Activated CD8-positive, alpha-beta memory T cell treated with anti-CD3 and anti-CD28 coated beads, Interleukin-2, amount 10 ng/mL, durations not matched to agents 7 days and 5 days (primary cell): ENCODE data around the gene RND2. TPM values are rescaled to one million over a fixed set of nuclear protein-coding genes. Genes with fewer than 3 reads are reported as not detected.
"Not testable (repeated sequence)": the region's sequence is repeated elsewhere in the genome, so short reads cannot be mapped to it uniquely, and the experiment has no call there.

Experiments
- ATAC-seq: fragments of 150-1000 bp; cut with Tn5 transposase; one replicate; pipeline ENCODE4 v1.10.0; 2021; ENCODE audit warnings: moderate library complexity
- CTCF ChIA-PET: fragments of 350-600 bp; sonication (Branson Sonifier 250); formaldehyde crosslinking; loops from one replicate; lab custom pipeline; 2021; ENCODE audit warnings: antibody characterized with exemption; lab: Charles Lee
- DNase-seq: peaks from one replicate; pipeline ENCODE4 v3.0.0-alpha.2; 2020
- H3K27ac Mint-ChIP-seq: one replicate; pipeline ENCODE4 v1.8.0; 2021; ENCODE audit warnings: mild to moderate bottlenecking, mixed read lengths
- H3K27me3 Mint-ChIP-seq: one replicate; pipeline ENCODE4 v1.8.0; 2021; ENCODE audit warnings: mixed read lengths
- H3K36me3 Mint-ChIP-seq: one replicate; pipeline ENCODE4 v1.8.0; 2021; ENCODE audit warnings: mild to moderate bottlenecking, mixed read lengths
- H3K4me1 Mint-ChIP-seq: one replicate; pipeline ENCODE4 v1.8.0; 2021; ENCODE audit warnings: mixed read lengths
- H3K4me3 Mint-ChIP-seq: one replicate; pipeline ENCODE4 v1.8.0; 2021; ENCODE audit warnings: mild to moderate bottlenecking, moderate library complexity, mixed read lengths
- H3K9me3 Mint-ChIP-seq: one replicate; pipeline ENCODE4 v1.8.0; 2022; ENCODE audit warnings: low read depth, mixed read lengths
- total RNA-seq, 2 experiments: library from RNA; stranded (reverse); gene quantifications; one replicate each; pipeline ENCODE4 v1.2.3, GENCODE V29; 2021

RND2 gene
- total RNA-seq, 2 experiments from 2014 or later = not detected

DNA sequence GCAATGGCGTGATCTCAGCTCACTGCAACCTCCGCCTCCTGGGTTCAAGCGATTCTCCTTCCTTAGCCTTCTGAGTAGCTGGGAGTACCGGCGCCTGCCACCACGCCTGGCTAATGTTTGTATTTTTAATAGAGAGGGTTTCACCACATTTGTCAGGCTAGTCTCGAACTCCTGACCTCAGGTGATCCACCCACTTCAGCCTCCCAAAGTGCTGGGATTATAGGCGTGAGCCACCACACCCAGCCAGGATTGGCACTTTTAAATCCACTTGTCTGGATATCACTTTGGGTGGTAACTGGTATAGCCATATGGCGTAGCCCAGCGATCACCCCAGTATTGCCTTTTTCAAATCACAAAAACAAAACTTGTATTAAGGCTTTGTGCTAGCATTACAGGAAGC lies 31.1 kb upstream of the RND2 start:
- CTCF ChIA-PET, H3K9me3 Mint-ChIP-seq, ATAC-seq, H3K4me3 Mint-ChIP-seq, H3K27me3 Mint-ChIP-seq, H3K27ac Mint-ChIP-seq, DNase-seq: not testable (repeated sequence)
- Mint-ChIP-seq H3K4me1 (peaks cover 15% of the 10 kb centered on the region), H3K36me3 (peaks cover 29% of the 10 kb centered on the region)

- Mint-ChIP-seq H3K27me3 (no peaks in the 10 kb centered on the region), H3K9me3 (no peaks in the 10 kb centered on the region), H3K4me1 (peaks cover 36% of the 10 kb centered on the region), H3K36me3 (peaks cover 35% of the 10 kb centered on the region), H3K27ac (peak overlapping the region; percentile 99), H3K4me3 (peak overlapping the region; percentile 100)
- CTCF ChIA-PET = interaction anchor here (0.7 to 3.7 kb wide), 29 partner anchors 10 to 420 kb away, joined by 3 to 41 read pairs (median 4); partner anchors contain the start of genes AARSD1, AOC2, BECN1 and IFI35
- DNase-seq = no peak
- ATAC-seq = peak; percentile 1
These were observed 27.5 kb upstream of the RND2 start for GRCh38 chr17:42997390-42997983.

DNA sequence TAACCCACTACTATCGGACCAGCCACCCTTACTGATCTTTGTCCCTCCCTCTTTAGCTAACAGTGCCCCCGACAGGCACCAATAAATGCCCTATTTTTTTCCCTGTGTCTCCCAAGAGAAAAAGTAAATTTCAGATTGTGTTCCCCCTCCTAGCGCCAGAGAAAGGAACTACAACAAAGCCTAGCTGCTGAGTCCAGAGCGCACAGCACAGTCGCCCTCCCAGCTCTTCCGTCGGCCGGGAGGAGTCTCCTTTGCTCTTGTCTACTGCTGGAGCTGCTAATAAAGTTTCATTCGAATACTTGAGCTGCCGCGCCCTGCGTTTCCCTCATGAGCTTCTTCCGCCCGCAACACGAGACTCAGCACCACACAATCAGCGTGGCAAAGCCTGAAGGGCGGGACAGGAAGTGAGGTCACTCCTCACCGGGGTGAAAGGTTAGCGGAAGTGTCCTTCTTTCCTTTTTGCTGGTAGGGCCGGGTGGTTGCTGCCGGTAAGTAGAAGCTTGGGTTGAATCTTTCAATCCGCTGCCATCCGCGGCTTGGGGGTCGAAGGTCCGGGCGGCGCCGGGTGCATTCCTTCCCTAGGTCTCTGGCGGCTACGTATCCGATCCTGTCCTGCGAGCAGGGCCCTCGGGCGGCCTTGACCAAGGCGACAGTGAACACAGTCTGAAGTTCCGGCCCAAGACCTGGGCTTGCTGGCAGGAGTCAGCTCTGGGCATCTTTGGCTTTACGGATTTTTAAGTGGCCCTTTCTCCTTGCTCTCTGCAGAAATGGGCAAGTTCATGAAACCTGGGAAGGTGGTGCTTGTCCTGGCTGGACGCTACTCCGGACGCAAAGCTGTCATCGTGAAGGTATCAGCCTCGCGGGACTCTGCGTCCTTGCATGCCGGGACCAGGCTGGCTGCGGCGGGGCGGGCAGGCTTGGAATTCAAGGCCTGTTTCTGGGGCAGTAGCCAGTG lies 26.8 kb upstream of the RND2 start, which contains the start of gene RPL27:
Gene RPL27 (plus strand): TSS at position 436 of the 955 bp plus-strand sequence. CDS start 332 bp downstream, at position 768.
- Mint-ChIP-seq H3K9me3 (no peaks in the 10 kb centered on the region), H3K4me3 (peak within 1 kb of the TSS; percentile 100), H3K27ac (peak within 1 kb of the TSS; percentile 99), H3K4me1 (peaks cover 36% of the 10 kb centered on the region), H3K27me3 (no peaks in the 10 kb centered on the region), H3K36me3 (peaks cover 41% of the 10 kb centered on the region)
- DNase-seq (peak; percentile 99), ATAC-seq (peak; percentile 99)
- CTCF ChIA-PET = interaction anchor here (0.7 to 3.7 kb wide), 33 partner anchors 10 to 420 kb away, joined by 3 to 41 read pairs (median 4); partner anchors contain the start of genes AARSD1, AOC2, BECN1 and IFI35

- peaks cover 38% of the 10 kb centered on the region for H3K4me1 Mint-ChIP-seq
- ATAC-seq = no peak
- peak overlapping the region; percentile 100 for H3K4me3 Mint-ChIP-seq
- no peaks in the 10 kb centered on the region for H3K27me3 Mint-ChIP-seq
- H3K27ac Mint-ChIP-seq = peak overlapping the region; percentile 99
- CTCF ChIA-PET = interaction anchor here (1.5 to 3.7 kb wide), 10 partner anchors 9 to 421 kb away, joined by 4 to 41 read pairs (median 10); partner anchors contain the start of genes BECN1, IFI35, PSMC3IP and PTGES3L
- H3K36me3 Mint-ChIP-seq = peaks cover 47% of the 10 kb centered on the region
- no peaks in the 10 kb centered on the region for H3K9me3 Mint-ChIP-seq
- no peak for DNase-seq
These were observed 26.0 kb upstream of the RND2 start for GRCh38 chr17:42999003-42999525.

DNA sequence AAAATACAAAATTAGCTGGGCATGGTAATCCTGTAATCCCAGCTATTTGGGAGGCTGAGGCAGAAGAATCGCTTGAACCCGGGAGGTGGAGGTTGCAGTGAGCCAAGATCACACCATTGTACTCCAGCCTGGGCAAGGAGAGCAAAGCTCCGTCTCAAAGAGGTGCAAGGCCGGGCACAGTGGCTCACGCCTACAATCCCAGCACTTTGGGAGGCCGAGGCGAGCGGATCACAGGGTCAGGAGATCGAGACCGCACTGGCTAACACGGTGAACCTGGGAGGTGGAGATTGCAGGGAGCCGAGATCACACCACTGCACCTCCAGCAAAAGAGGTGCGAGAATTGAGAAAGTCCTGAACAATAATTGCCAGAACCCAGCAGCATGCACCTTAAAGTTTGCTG lies 24.1 kb upstream of the RND2 start:
- H3K4me3 Mint-ChIP-seq, DNase-seq, H3K9me3 Mint-ChIP-seq, CTCF ChIA-PET, H3K27me3 Mint-ChIP-seq, ATAC-seq: not testable (repeated sequence)
- H3K36me3 Mint-ChIP-seq = peaks cover 47% of the 10 kb centered on the region
- peak overlapping the region; percentile 56 for H3K27ac Mint-ChIP-seq
- H3K4me1 Mint-ChIP-seq = peaks cover 41% of the 10 kb centered on the region

GRCh38 chr17:43003542-43004172 lies 21.4 kb upstream of the RND2 start:
- Mint-ChIP-seq H3K4me1 (peaks cover 35% of the 10 kb centered on the region), H3K4me3 (no peak overlapping the region)

GRCh38 chr17:43006639-43007551 lies 18.1 kb upstream of the RND2 start, which contains the start of gene IFI35:
TSS of gene IFI35 (plus strand) at chr17:43006784. CDS start at chr17:43006948, 164 bp downstream.
- Mint-ChIP-seq H3K9me3 (no peaks in the 10 kb centered on the region), H3K27ac (peak within 1 kb of the TSS; percentile 100), H3K36me3 (peaks cover 43% of the 10 kb centered on the region), H3K4me1 (peaks cover 29% of the 10 kb centered on the region), H3K27me3 (no peaks in the 10 kb centered on the region), H3K4me3 (peak within 1 kb of the TSS; percentile 99)
- CTCF ChIA-PET = interaction anchor here (0.6 to 4.1 kb wide), 11 partner anchors 8 to 361 kb away, joined by 3 to 41 read pairs (median 3); partner anchors contain the start of genes RPL27 and VAT1
- DNase-seq (peak; percentile 95), ATAC-seq (peak; percentile 99)

More at GRCh38 chr17:43003542-43004172, 21.4 kb upstream of the RND2 start:
- peaks cover 51% of the 10 kb centered on the region for H3K36me3 Mint-ChIP-seq
- H3K9me3 Mint-ChIP-seq = no peaks in the 10 kb centered on the region
- CTCF ChIA-PET = no interaction called here
- peak overlapping the region; percentile 44 for H3K27ac Mint-ChIP-seq
- ATAC-seq (no peak), DNase-seq (no peak)
- no peaks in the 10 kb centered on the region for H3K27me3 Mint-ChIP-seq

DNA sequence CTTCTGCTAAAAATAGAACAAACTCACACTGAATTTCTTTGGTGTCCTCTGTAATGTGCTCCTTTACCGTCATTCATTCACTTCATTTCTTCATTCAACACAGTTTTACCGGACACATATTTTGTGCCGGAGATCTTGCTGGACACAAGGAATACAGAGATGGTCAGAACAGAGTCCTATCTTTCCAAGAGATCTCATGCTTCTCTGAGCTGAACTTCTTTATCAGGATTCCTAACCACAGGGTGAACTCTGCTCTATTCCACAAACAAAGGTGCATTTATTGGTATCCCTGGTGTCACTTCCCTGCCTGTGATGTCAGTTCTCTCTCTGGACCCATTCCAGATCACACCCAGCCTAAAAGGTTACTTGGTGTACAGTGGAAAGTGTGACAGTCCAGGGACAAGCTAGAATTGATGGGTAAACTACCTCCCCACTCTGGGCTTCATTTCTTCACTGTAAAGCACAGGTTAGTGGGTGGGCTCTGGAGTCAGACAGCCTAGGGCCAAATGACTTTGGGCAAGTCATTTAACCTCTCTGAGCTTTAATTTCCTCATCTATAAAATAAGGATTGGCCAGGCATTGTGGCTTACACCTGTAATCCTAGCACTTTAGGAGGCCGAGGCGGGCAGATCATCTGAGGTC lies 14.2 kb upstream of the RND2 start:
- peak overlapping the region; percentile 9 for H3K27ac Mint-ChIP-seq
- peaks cover 23% of the 10 kb centered on the region for H3K4me1 Mint-ChIP-seq
- no peak for DNase-seq
- no peak for ATAC-seq
- H3K36me3 Mint-ChIP-seq = peaks cover 47% of the 10 kb centered on the region
- CTCF ChIA-PET = interaction anchor here (0.8 to 2.2 kb wide), 3 partner anchors 10 to 14 kb away, joined by 3 to 12 read pairs (median 6); partner anchors contain the start of gene RPL27
- no peaks in the 10 kb centered on the region for H3K27me3 Mint-ChIP-seq
- H3K4me3 Mint-ChIP-seq = no peak overlapping the region
- H3K9me3 Mint-ChIP-seq = no peaks in the 10 kb centered on the region

DNA sequence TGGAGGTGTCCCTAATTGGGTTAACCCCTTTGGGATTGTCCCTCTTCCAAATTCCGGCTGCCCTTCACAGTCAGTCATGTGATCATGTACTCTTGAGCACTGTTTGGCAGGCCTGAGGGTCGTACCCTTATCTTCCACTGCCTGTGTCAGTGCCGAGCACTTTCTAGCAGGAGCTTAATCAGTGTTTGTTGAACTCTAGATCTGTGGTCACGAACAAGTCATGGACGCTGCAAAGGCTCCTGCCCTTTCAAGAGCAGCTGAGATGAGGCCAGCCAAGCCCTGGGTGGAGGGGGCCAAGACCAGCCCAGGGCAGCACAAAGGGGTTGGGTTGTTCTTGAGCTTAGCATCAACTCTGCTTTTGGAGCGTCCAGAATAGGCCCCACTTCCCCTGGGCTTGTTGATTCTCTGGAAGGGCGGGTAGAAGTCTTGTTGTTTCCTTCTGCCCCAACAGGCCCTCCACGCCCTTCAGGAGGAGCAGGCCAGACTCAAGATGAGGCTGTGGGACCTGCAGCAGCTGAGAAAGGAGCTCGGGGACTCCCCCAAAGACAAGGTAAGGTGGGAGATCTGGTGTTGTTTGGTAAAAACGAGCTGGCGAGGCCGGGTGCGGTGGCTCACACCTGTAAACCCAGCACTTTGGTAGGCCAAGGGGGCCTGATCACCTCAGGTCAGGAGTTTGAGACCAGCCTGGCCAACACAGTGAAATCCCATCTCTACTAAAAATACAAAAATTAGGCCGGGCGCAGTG lies 13.1 kb upstream of the RND2 start:
- no peak for ATAC-seq
- CTCF ChIA-PET = interaction anchor here (1.7 to 2.2 kb wide), 2 partner anchors 13 to 14 kb away, joined by 8 to 12 read pairs; partner anchors contain the start of genes RND2 and RPL27
- Mint-ChIP-seq H3K36me3 (peaks cover 45% of the 10 kb centered on the region), H3K27ac (peak overlapping the region; percentile 17), H3K27me3 (no peaks in the 10 kb centered on the region), H3K4me1 (peaks cover 20% of the 10 kb centered on the region), H3K9me3 (no peaks in the 10 kb centered on the region), H3K4me3 (no peak overlapping the region)
- DNase-seq = no peak

DNA sequence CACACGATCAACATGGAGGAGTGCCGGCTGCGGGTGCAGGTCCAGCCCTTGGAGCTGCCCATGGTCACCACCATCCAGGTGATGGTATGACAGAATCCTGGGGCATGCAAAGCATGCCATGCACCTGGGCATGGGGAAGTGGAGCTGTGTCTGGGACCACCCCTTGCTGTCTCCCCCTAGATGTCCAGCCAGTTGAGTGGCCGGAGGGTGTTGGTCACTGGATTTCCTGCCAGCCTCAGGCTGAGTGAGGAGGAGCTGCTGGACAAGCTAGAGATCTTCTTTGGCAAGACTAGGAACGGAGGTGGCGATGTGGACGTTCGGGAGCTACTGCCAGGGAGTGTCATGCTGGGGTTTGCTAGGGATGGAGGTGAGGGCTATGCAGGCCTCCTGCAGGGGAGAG lies 11.7 kb upstream of the RND2 start:
- no peaks in the 10 kb centered on the region for H3K27me3 Mint-ChIP-seq
- H3K4me1 Mint-ChIP-seq = peaks cover 18% of the 10 kb centered on the region
- CTCF ChIA-PET = interaction anchor here (1.7 kb wide), 1 partner anchor 11 kb away, joined by 8 read pairs; the partner anchor contains the start of gene RND2
- H3K27ac Mint-ChIP-seq = no peak overlapping the region
- H3K36me3 Mint-ChIP-seq = peaks cover 40% of the 10 kb centered on the region
- H3K4me3 Mint-ChIP-seq = no peak overlapping the region
- ATAC-seq (no peak), DNase-seq (no peak)
- H3K9me3 Mint-ChIP-seq = no peaks in the 10 kb centered on the region
